GM19438 (cell line): ENCODE data around the gene SESN3.
"Not testable (repeated sequence)": the region's sequence is repeated elsewhere in the genome, so short reads cannot be mapped to it uniquely, and the experiment has no call there.

ENCODE experiments used
- ATAC-seq: cut with Tn5 transposase; IDR thresholded peaks from one replicate; pipeline ENCODE4 v1.9.1; 2021; ENCODE audit warnings: low read depth; ENCODE audit not compliant: unreplicated experiment

Gene SESN3

DNA sequence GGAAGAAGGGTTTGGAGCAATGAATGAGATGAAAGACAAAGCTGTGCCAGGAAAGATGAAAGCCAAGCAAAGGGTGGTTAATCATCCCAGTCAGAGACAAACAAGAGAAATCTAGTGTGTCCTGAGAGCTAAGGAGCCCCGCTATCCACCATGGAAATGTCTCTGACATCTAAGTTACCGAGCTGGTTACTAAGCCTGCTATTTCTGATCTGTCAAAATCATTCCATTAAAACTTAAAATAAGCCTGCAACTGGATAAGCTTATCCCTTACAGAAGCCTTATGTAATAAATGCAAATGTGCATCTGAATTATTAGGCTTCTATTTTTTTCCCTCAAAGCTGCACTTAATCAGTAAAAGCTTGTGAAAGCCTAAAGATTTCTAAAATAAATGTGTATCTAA lies 22.1 kb upstream of the SESN3 start:
- ATAC-seq = no peak

DNA sequence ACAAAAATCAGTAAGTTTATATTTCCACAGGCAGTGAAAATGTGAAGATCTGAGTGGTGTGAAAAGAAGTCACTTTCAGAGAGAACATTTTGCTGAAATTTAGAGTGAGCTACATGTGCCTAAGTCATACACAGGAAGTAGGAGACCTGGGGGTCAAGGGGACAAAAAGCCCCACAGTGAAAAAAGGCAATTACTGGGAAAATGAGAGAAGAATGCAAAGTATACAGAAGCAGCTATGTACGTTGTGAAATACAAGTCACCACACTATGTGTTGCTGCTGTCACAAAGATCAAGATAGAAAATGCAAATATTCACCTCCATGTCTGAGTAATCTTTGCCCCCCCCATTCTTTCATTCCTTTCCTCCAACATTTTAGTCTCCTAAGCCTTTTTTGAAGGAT lies 21.6 kb upstream of the SESN3 start:
- no peak for ATAC-seq

DNA sequence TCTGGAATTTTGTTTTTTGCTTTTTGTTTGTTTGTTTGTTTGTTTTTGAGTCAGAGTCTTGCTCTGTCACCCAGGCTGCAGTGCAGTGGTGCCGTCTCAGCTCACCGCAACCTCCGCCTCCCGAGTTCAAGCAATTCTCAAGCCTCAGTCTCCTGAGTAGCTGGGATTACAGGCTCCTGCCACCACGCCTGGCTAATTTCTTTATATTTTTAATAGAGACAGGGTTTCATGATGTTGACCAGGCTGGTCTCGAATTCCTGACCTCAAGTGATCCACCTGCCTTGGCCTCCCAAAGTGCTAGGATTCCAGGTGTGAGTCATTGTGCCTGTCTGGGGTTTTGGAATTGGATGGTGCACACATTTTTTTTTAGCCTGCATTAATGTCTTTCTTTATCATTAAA lies 20.9 kb upstream of the SESN3 start:
- not testable (repeated sequence) for ATAC-seq

DNA sequence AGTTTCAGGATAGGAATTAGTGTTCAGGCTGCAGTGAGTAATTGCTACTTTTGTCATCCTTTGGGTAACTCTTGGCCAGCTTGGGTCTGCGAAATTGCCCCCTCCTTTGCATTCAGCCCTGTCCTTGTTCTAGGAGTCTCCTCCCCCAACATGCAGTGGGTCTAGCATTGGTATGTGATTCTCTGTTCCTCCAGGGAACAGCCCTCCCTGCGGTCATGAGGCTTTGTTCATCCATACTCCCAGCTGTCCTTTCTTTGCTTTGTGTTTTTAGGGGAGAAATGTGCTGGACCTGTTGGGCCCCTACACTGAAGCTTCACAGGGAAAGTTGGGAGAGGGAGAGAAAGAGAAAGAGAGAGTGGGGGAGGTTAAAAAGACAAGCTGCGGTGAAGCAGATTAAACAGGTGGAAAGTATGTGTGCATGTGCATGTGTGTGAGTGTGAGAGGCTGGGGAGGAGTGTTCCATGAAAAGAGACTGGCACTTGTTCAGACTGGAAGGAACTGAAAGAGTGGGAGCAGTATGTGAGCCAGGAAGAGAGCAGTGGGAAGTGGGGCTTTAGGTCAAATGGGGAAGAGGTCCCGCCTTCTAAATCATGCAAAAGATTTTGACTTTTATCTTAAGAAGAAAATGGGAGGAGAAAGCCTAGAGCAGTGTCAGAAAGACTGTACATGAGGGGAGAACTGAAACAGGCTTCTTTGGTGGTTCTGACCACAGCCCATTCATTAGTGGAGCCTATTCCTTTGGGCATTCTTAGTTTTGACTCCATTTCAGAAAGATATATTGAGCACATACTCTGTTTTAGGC lies 17.9 kb upstream of the SESN3 start:
- peak; percentile 78 for ATAC-seq

DNA sequence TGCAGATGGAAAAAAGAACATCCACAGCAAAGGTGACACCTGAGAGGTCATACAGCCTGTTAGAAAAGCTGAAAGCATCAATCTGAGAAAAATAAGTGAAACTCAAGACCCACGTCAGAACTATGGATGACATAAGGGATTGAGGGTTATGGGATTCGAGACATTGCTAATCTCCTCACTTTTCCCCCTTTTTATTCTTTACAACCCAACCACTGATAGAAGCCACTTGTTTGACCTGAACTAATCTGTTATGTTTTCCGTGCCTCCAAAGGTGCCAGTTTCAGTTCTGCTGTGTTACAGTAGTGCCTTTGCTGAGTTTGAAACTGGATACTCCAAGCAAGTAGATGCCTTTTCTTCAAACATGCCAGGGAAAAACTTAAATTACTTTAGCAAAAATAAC lies 16.9 kb upstream of the SESN3 start:
- no peak for ATAC-seq

DNA sequence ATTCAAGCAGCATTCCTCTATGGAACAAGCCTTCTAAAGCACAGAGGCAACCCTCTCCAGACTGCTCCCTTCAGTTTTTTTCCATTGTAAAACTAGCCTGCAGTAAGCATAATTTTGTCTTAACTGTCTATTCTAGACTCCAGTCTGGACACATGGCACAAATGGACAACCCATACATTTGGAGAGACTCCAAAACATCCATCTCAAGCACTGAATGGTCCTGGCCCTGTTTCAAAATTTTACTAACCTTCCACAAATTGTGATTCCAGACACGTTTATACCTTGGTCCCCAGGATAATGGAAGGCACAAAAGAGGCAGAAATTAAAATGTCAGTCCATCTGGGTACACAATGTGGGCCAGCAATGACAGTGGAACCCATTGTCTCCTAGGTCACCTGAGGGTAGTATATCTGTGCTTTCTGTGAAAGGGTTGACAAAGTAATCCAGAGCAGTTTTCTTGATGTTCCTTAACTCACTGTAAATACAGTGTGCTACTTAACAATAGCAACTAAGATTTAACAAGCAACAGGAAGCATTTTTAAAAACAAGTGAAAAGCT lies 16.2 kb upstream of the SESN3 start:
- no peak for ATAC-seq

DNA sequence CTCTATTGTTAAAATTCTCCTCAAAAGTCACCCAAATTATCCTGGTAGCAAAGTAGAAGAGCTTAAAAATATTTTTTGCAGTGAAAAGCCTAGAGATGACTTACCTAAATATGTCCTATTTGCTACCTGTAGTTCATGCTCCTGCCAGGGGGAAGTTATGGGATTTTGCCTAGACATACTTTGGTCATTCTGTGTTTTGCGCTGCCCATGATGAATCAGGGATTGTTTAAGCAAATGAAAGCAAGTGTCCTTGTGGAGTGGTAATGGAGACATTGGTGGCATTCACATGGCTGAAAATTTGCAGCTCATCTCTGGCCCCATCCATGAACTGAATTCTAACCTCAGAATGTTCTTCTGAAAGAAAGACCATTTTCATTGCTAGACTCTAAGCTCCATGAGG lies 14.6 kb upstream of the SESN3 start:
- no peak for ATAC-seq

DNA sequence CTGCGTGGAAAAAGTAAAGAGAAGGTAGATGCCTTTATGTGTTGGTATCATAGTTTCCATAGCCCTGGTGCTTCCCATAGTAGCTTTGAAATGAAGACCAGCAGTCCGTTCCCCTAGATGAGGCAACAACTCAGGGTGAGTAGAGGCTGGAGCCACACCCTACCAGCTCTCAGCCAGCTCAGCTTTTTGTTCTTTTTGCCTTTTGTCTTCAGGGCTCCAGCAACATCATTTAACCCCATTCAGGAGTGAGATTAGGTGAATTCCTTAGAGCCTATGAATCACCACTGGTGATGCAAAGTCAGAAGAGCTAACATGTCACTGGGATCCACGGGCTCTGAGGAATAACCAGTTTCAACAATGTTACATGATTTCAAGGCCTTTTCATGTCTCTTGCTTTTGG lies 14.0 kb upstream of the SESN3 start:
- no peak for ATAC-seq

DNA sequence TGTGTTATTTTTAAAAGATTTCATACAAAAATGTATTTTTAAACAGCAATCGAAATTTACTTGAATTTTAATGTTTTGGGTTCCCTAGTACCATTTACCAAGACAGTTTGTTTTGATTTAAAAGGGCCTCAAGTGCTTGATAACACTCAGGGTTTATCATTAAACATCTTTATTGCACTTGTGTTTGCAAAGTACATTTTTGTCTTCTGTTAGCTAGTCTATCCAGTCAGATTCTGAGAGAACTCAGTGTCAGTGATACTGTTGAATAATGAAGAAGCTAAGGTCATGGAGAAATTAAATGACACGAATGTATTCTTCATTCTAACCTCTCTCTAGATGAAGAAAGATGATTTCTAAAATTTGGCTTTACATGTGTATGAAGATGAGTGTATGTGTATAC lies 12.7 kb upstream of the SESN3 start:
- no peak for ATAC-seq

DNA sequence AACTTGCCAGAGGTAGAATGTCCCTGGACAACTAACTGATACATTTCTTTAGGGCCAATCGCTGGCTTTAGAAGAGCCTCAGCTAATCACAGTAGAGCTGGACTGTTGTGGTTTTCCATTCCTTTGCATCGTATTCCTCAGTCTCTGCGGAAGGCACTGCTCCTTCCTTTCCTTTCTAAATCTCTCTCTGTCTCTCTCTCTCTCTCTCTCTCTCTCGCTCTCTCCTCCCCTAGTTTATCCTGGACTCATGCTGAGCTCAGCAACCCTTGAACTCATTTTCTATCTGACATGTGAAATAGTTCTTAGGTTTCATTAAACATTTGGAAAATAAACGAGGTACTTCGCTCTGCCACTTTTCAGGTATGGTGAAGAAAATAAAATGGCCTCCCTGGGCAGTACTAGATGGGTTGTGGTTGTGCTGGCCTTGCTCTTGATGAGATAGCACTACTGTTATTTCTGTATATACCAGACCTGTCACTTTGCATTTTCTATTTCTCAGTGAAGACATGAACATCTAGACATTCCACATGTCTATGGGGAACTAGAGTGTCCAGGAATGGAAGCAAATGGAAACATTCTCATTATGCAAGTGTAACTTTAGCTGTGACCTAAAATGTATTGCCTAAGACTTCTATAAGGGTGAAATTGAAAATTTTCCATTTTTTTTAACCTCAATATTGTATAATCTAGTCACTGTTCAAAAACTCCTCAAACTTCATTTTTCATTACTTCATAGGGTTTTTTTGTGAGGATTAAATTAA lies 12.0 kb upstream of the SESN3 start:
- ATAC-seq = no peak

DNA sequence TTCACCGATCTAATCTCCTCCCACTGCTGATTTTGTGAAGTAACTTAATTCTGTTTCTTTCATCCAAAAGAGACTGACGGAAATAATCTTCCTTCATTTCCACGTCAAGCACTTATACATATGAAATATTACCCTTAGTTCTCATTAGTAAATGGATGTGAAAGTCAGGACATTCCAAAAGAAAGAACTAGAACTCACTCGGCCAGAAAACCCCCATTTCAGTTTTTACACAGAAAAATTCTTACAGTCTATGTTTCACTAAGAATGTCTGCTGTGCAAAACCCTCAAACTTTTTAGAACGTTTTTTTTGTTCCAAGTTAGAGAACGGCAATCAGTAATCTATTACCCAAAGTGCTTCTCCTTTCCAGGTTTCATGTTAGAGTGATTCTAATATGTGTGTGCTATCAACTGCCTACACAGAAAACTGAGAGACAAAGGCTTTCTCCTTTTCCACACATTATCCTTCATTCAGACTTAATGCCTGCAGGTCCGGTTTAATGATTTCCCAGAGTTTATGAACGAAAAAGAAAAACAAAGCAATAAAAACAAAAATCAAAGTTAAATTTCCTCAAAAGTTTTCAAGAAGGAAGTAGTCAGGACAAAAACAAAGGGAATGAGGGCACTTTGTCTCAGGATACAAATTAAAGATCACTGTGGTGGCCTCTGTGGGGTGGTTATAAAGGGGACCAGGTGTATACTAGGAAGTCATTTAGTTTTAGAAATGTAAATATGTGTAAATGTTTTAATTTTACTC lies 11.3 kb upstream of the SESN3 start:
- ATAC-seq = peak; percentile 84

DNA sequence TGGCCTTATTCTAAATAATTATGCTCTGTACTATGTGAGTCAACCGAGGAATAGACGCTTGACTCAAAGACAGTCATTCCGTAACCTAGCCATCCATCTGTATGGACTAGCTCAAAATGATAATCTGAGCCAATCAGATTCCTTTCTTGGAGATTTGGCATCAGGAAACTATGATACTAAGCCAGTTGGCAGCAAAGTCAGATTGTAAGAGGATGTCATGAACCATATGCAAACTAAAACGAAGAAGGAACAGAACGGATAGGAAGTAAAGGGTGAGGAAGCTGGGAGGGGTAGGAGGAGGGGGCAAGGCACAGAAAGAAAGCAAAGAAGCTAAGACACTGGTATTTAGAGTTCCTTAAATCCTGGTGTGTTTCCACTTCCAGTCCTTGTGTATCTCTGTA lies 10.7 kb upstream of the SESN3 start:
- ATAC-seq = peak; percentile 61

DNA sequence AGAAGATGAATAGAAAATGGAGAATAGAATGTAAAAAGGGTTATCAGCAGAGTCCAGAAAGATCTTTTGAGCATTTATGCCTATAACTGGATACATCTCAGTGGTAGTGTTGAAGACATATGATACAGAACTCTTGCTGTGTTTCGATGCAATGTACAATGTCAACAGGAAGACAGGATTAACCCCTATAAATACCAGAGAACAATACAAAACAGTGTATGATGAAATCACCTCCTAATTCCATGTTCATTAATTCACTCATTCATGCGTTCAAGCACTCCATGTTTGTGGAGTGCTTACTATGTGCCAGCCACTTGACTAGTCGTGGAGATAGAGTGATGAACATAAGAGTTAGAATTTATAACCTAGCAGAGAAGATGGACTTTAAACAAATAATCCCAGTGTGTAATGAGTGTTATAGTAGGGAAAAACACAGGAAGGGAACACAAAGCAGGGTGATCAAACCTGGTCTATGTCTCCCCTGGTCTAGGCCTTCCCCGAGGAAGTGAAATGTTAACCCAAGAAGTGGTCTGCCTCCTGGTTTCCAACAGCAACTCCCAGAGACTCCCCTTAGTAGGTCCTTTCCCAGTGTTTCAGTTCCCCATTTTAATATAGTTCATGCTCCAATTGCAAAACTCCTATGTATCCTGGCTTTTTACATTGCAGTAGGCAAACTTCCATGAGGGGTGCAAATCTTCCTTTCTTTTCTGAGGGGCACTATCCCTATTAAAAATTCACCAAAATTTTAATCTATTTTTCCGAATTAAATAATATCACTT lies 9.1 kb upstream of the SESN3 start:
- ATAC-seq = no peak

DNA sequence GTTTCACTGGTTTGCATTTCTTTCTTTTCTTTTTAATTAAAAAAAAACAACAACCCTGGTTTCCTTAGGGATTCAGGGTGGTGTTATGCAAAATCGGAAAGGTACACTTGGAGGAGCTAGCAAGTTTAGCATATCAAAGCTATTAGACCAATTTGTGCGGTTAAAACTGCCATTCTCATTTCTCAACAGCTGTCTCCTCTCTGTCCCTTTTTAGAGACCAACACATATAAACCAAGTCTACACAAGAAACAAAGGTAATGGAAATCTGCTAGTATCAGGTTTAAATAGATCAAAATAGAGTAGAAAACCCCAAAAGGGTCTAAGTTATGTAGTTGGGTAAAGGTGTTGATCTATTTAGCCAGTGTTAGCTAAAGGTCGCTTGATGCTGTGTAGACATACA lies 1.7 kb upstream of the SESN3 start:
- no peak for ATAC-seq

DNA sequence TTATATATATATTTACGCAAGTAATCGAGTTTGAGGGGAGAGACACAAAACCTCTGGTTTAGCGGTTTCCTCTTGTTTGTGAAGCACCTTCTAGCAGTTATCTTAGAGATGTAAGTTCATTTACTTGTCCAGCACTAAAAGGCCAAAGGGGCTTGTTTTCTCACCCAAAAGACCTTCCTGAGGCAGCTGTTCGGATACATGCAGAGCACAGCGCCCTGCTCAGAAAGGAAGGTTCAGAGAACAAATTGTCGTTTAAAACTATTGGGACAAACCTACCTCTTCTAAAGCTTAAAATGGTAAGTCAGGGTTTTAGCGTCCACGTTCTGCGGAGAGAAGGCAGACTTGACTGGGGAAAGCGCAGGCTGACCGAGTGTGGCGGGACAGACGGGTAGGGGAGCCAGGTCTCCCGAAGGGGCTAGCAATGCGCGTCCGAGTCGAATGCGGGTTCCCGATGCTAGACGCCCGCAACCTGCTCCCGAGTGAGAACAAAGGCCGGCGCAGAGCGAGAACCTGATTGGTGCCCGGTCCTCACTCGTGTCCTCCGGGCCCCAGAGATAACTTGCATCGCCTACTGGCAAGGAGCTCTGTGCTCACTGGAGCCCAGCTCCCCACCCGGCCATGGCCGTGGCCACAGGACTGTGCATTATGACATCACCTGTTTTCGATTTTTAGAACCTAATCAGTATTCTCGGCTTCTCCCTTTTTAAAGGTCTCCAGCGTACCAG lies 1.0 kb upstream of the SESN3 start:
- peak; percentile 23 for ATAC-seq

DNA sequence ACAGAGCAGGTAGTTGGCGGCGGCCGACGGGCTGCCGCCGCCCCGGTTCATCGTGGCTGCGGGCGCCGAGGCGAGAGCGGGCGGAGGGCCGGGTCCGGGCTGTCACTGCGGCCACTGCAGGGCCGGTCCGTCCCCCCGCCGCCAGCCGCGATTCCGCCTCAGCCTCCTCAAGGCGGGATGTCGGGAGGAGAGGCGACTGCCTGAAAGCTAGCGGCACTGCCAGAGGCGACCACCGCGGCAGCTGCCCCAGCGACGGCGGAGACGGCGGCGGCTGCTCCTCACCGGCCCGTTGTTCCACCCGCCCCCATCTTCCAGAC lies 234 bp downstream of the SESN3 start:
- ATAC-seq = peak; percentile 14

DNA sequence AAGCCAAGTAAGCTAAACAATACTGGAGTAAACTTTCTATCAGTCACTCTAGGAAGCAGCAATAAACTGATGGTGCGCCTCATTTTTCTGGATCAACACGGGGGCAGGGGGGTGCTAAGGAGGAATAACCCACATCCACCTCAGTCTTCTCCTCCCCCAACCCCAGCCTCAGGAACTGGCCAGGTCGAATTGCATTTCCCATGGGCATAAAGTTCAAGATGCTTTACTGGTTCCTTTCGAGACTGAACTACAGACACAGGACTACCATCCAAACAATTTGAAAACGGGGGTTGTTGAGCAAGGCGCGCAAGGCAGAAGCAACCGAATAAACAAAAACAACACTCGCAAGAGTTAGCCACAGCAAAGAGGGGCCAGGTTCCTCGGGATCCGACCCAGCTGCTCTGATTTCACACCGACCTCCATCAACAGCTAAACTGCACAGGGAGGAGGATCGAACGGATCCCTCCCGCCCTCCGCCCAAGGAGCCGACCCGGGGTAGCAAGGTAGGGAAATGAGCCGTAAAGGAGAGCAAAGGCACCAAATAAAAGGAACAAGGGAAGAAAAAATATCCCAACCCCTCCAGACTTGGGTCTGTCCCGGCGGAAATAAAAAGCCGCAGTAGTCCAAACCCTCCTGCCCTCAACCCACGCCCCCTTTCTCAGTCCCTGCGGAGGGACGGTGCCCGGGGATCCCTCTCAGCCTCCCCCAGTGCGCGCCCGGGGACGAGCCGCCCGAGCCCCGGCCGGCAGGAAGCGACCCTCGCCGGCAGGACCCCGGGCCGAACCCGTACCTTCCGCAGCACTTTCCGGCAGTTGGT lies 801 bp downstream of the SESN3 start:
- ATAC-seq = peak; percentile 6

DNA sequence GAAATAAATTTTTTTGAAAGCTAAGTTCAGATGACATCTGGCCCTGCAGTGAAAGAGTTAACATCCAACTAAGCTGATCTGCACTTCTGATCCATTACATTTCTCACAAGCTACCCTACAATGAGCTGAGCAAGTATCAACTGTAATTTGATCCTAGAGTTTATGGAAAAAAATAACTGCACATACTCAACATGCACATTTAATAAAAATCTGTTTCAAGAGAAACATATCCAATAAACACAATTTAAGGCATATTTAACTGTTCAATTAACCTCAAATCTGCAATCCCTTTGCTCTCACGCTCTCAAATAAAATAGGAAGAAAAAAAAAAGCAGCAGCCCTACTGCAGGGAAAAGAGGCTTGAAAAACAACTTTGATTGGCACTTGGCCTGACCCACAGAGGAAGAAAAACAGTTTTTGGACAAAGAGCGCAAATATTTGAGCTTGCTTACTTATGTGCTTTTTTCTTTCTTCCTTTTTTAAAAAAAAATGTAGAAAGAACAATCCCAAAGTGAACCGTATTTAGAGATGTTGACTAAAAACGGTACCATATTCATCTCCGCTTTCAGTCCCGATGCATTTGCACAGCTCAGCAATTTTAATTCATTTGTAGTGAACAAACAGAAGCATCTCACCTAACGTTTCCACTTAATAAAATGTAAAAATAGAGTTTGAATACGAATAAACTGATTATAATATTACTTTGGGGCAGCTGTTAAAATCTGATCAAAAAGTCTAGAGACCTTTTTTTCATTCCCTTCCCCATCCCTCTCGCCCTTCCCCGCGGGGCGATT lies 1.6 kb downstream of the SESN3 start:
- ATAC-seq = no peak
